ENCODE data around the gene COL27A1. TPM values are rescaled to one million over a fixed set of nuclear protein-coding genes. Genes with fewer than 3 reads are reported as not detected.

Gene COL27A1
- total and polyA plus RNA-seq, 2 donors from 2014 or later: 13.6 to 45.6 TPM

DNA sequence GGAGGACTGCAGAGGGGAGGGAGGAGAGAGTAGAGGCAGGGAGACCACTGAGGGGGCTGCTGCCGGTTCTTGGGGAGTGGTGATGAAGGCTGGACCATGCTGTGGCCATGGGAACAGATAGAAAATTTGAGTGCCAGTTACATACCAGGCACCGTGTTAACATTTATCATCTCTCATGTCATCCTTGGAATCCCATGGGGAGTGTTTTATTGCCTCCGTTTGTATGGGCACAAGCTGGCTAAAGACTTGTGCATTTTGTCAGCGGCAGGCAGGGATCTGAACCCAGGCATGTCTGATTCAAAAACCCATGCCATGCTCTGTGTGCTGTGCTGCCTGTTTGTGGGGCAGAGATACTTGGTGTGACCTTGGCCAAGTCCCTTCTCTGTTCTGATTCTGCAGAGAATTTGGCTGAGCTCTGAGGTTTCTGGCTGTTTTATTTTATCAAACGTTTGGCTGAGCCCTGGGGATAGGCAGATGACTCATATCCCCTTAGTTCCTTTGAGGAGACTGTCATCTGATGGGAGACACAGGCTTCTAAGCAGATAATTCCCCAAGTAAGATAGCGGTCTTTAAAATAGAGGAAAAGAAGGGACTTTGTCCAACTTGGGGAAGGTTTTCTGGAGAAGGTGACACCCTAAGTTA is 22.2 kb downstream of the COL27A1 start:
- DNase-seq (peak in 1 of 5 donors; percentile 16), FAIRE-seq (no peak)
- intact Hi-C loops (cut with DNase I): no loop called here
- peak overlapping the region in 1 of 3 donors; percentile 17 for H3K9ac ChIP-seq (ENCODE audit: low read length in 3 of 3)
- no peaks in the 10 kb centered on the region for H3K36me3 ChIP-seq (ENCODE audit: control insufficient read depth in 2 of 3, insufficient read depth in 3 of 3, low read length in 3 of 3)
- peak overlapping the region; percentile 12 to 56 for H3K27ac ChIP-seq (ENCODE audit: low read depth in 2 of 2, low read length in 2 of 2)
- peaks cover 5 to 72% (median 61%) of the 10 kb centered on the region in 3 donors for H3K4me1 ChIP-seq (ENCODE audit: control insufficient read depth in 2 of 3, insufficient read depth in 2 of 3, low read depth in 1 of 3, low read length in 3 of 3)
- TF ChIP-seq, protein P1, sequence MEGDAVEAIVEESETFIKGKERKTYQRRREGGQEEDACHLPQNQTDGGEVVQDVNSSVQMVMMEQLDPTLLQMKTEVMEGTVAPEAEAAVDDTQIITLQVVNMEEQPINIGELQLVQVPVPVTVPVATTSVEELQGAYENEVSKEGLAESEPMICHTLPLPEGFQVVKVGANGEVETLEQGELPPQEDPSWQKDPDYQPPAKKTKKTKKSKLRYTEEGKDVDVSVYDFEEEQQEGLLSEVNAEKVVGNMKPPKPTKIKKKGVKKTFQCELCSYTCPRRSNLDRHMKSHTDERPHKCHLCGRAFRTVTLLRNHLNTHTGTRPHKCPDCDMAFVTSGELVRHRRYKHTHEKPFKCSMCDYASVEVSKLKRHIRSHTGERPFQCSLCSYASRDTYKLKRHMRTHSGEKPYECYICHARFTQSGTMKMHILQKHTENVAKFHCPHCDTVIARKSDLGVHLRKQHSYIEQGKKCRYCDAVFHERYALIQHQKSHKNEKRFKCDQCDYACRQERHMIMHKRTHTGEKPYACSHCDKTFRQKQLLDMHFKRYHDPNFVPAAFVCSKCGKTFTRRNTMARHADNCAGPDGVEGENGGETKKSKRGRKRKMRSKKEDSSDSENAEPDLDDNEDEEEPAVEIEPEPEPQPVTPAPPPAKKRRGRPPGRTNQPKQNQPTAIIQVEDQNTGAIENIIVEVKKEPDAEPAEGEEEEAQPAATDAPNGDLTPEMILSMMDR (IDR thresholded peaks at IDR 0.05; ENCODE audit: borderline replicate concordance, extremely low read depth, insufficient read depth): no peak
- H3K9me3 ChIP-seq (ENCODE audit: control insufficient read depth in 2 of 3, insufficient read depth in 1 of 3, low read length in 3 of 3): no peaks in the 10 kb centered on the region
- no peaks in the 10 kb centered on the region for H3K27me3 ChIP-seq (ENCODE audit: control insufficient read depth, insufficient read depth, low read length)
- no peak overlapping the region for H3K4me3 ChIP-seq (ENCODE audit: low read length in 3 of 3)

DNA sequence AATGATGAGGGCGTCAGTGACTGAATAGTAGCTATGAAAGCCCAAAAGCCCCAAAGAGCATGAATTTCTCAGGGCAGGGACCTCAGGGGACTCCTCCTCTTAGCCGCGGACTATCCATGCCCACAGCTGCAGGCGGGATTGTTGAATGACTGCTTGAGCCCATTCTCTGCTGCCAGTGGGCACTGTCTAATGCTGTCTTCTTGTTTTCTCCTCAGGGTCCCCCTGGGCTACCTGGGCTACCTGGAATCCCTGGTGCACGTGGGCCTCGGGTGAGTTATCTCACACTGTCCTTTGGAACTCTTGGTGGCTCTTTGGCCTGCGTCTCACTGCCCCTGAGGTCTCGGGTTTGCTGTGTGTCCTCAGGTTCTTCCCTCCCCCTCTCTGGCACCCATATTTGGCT is 22.7 kb downstream of the COL27A1 start:
- DNase-seq (peak in 1 of 5 donors; percentile 36), FAIRE-seq (no peak)
- Histone ChIP-seq H3K4me3 (ENCODE audit: low read length in 3 of 3) (no peak overlapping the region), H3K36me3 (ENCODE audit: control insufficient read depth in 2 of 3, insufficient read depth in 3 of 3, low read length in 3 of 3) (no peaks in the 10 kb centered on the region), H3K9me3 (ENCODE audit: control insufficient read depth in 2 of 3, insufficient read depth in 1 of 3, low read length in 3 of 3) (no peaks in the 10 kb centered on the region), H3K27me3 (ENCODE audit: control insufficient read depth, insufficient read depth, low read length) (no peaks in the 10 kb centered on the region), H3K9ac (ENCODE audit: low read length in 3 of 3) (peak overlapping the region in 1 of 3 donors; percentile 17), H3K4me1 (ENCODE audit: control insufficient read depth in 2 of 3, insufficient read depth in 2 of 3, low read depth in 1 of 3, low read length in 3 of 3) (peaks cover 5 to 68% (median 58%) of the 10 kb centered on the region in 3 donors), H3K27ac (ENCODE audit: low read depth in 2 of 2, low read length in 2 of 2) (peak overlapping the region; percentile 12 to 56)
- TF ChIP-seq, protein P1 (IDR thresholded peaks at IDR 0.05; ENCODE audit: borderline replicate concordance, extremely low read depth, insufficient read depth): no peak
- intact Hi-C loops (cut with DNase I): no loop called here

DNA sequence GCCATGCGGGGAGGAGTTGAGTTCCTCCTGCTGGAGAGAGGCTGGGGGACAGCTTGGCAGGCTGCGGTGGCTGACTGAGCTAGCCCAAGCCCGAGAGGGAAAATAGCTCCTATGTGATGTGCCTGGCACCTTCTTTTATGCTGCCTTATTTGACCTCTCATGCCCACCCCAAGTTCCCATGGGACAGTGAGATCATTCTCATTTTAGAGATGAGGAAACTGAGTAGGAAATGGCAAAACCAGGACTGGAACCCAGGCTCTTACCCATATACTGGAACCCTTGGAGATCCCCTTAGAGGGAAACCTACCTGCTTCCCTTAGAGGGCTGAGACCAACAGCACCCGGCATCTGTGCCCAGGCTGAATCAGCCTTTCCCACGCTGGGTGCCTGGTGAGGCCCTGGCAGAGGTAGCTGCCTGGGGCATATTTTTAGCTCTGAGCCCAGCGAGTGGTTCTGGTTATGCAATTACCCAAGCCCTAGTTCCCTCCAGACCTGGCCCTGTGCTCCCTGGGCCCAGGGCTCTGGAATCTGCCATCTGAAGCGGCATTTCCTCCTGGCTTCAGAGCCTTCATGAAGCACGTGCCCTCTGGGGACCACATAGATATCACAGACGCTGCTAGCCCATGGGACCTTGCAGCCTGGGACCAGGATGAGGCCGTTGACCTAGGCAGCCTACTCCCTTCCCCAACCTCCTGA is 23.6 kb downstream of the COL27A1 start:
- no peak overlapping the region for H3K9ac ChIP-seq (ENCODE audit: low read length in 3 of 3)
- FAIRE-seq: no peak
- no peaks in the 10 kb centered on the region for H3K36me3 ChIP-seq (ENCODE audit: control insufficient read depth in 2 of 3, insufficient read depth in 3 of 3, low read length in 3 of 3)
- H3K27ac ChIP-seq (ENCODE audit: low read depth in 2 of 2, low read length in 2 of 2): peak overlapping the region; percentile 26 to 63
- H3K4me1 ChIP-seq (ENCODE audit: control insufficient read depth in 2 of 3, insufficient read depth in 2 of 3, low read depth in 1 of 3, low read length in 3 of 3): peaks cover 5 to 62% (median 51%) of the 10 kb centered on the region in 3 donors
- H3K4me3 ChIP-seq (ENCODE audit: low read length in 3 of 3): no peak overlapping the region
- H3K27me3 ChIP-seq (ENCODE audit: control insufficient read depth, insufficient read depth, low read length): no peaks in the 10 kb centered on the region
- H3K9me3 ChIP-seq (ENCODE audit: control insufficient read depth in 2 of 3, insufficient read depth in 1 of 3, low read length in 3 of 3): no peaks in the 10 kb centered on the region
- TF ChIP-seq, protein P1 (IDR thresholded peaks at IDR 0.05; ENCODE audit: borderline replicate concordance, extremely low read depth, insufficient read depth): no peak
- DNase-seq: peak in 1 of 5 donors; percentile 36
- intact Hi-C loops (cut with DNase I): no loop called here

Data from kidney (tissue), 14 donors.